ENCODE measurements around the gene TMEM165.

DNA sequence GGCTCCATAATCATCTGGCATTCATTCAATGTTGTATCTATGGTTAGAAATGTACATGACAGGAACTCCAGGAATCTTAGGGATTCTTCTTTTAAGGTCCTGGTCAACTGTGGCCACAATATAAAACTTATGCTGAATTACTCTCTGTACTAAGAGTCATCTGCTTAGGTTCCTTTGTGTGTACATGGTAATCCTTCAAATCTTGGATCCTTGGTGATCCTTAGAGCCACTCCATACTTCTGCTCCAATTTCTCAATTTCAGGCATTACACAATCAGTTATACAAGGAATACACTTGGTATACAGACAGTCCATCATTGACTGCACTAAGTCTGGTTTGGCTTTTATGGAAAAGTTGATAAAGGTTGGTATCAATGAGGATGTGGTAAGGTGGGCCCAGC is 43.9 kb upstream of the TMEM165 start:
- TF ChIP-seq, protein P1, sequence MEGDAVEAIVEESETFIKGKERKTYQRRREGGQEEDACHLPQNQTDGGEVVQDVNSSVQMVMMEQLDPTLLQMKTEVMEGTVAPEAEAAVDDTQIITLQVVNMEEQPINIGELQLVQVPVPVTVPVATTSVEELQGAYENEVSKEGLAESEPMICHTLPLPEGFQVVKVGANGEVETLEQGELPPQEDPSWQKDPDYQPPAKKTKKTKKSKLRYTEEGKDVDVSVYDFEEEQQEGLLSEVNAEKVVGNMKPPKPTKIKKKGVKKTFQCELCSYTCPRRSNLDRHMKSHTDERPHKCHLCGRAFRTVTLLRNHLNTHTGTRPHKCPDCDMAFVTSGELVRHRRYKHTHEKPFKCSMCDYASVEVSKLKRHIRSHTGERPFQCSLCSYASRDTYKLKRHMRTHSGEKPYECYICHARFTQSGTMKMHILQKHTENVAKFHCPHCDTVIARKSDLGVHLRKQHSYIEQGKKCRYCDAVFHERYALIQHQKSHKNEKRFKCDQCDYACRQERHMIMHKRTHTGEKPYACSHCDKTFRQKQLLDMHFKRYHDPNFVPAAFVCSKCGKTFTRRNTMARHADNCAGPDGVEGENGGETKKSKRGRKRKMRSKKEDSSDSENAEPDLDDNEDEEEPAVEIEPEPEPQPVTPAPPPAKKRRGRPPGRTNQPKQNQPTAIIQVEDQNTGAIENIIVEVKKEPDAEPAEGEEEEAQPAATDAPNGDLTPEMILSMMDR (IDR thresholded peaks at IDR 0.05), result no peak
- TF ChIP-seq POLR2A (IDR thresholded peaks at IDR 0.05), result no peak
- no peak for TF ChIP-seq POLR2AphosphoS5 (IDR thresholded peaks at IDR 0.05)
- TF ChIP-seq EP300 (IDR thresholded peaks at IDR 0.05; ENCODE audit: low read depth), result no peak

All from transverse colon (tissue), 4 donors.